ENCODE results near the gene CREB5. TPM values are rescaled to one million over a fixed set of nuclear protein-coding genes. Genes with fewer than 3 reads are reported as not detected.

Gene CREB5
- total RNA-seq, 1 donor from 2014 or later: 13.6 TPM

- no peak for DNase-seq (ENCODE audit: low spot score in 2 of 2, unreplicated experiment in 2 of 2)
- Mint-ChIP-seq H3K36me3 (no peaks in the 10 kb centered on the region), H3K4me3 (no peak overlapping the region), H3K27ac (no peak overlapping the region), H3K27me3 (ENCODE audit: low read depth) (no peaks in the 10 kb centered on the region), H3K9me3 (no peaks in the 10 kb centered on the region), H3K4me1 (peaks cover 49% of the 10 kb centered on the region)
- TF ChIP-seq CTCF (IDR thresholded peaks at IDR 0.05; ENCODE audit: unreplicated experiment): no peak
Observed at GRCh38 chr7:28479507-28479947, 67.2 kb downstream of the CREB5 start.

GRCh38 chr7:28480595-28480994, 68.3 kb downstream of the CREB5 start:
- no peak for DNase-seq (ENCODE audit: low spot score in 2 of 2, unreplicated experiment in 2 of 2)
- no peak for TF ChIP-seq CTCF (IDR thresholded peaks at IDR 0.05; ENCODE audit: unreplicated experiment)
- no peaks in the 10 kb centered on the region for H3K27me3 Mint-ChIP-seq (ENCODE audit: low read depth)
- peak overlapping the region; percentile 12 for H3K4me3 Mint-ChIP-seq
- no peaks in the 10 kb centered on the region for H3K9me3 Mint-ChIP-seq
- H3K36me3 Mint-ChIP-seq: no peaks in the 10 kb centered on the region
- peaks cover 46% of the 10 kb centered on the region for H3K4me1 Mint-ChIP-seq
- H3K27ac Mint-ChIP-seq: peak overlapping the region; percentile 37

- H3K27me3 Mint-ChIP-seq (ENCODE audit: low read depth): no peaks in the 10 kb centered on the region
Observed at GRCh38 chr7:28481091-28481926, 69.0 kb downstream of the CREB5 start.

GRCh38 chr7:28483112-28483511, 70.8 kb downstream of the CREB5 start:
- no peak for DNase-seq (ENCODE audit: low spot score in 2 of 2, unreplicated experiment in 2 of 2)
- H3K9me3 Mint-ChIP-seq: no peaks in the 10 kb centered on the region
- H3K36me3 Mint-ChIP-seq: no peaks in the 10 kb centered on the region
- peaks cover 44% of the 10 kb centered on the region for H3K4me1 Mint-ChIP-seq
- no peaks in the 10 kb centered on the region for H3K27me3 Mint-ChIP-seq (ENCODE audit: low read depth)
- no peak for TF ChIP-seq CTCF (IDR thresholded peaks at IDR 0.05; ENCODE audit: unreplicated experiment)
- no peak overlapping the region for H3K4me3 Mint-ChIP-seq
- H3K27ac Mint-ChIP-seq: no peak overlapping the region

More at GRCh38 chr7:28481091-28481926, 69.0 kb downstream of the CREB5 start:
- DNase-seq (ENCODE audit: low spot score in 2 of 2, unreplicated experiment in 2 of 2): no peak
- Mint-ChIP-seq H3K27ac (peak overlapping the region; percentile 37), H3K4me3 (peak overlapping the region; percentile 12), H3K36me3 (no peaks in the 10 kb centered on the region), H3K9me3 (no peaks in the 10 kb centered on the region), H3K4me1 (peaks cover 42% of the 10 kb centered on the region)
- TF ChIP-seq CTCF (IDR thresholded peaks at IDR 0.05; ENCODE audit: unreplicated experiment): no peak

- Mint-ChIP-seq H3K36me3 (no peaks in the 10 kb centered on the region), H3K27me3 (ENCODE audit: low read depth) (no peaks in the 10 kb centered on the region), H3K9me3 (no peaks in the 10 kb centered on the region), H3K27ac (no peak overlapping the region), H3K4me3 (no peak overlapping the region), H3K4me1 (peaks cover 53% of the 10 kb centered on the region)
- no peak for TF ChIP-seq CTCF (IDR thresholded peaks at IDR 0.05; ENCODE audit: unreplicated experiment)
- DNase-seq (ENCODE audit: low spot score in 2 of 2, unreplicated experiment in 2 of 2): no peak
Observed at GRCh38 chr7:28483908-28484605, 71.7 kb downstream of the CREB5 start.

Measured in mesothelial cell of epicardium (in vitro differentiated cells).